ENCODE data around the gene EYA2. TPM values are rescaled to one million over a fixed set of nuclear protein-coding genes. Genes with fewer than 3 reads are reported as not detected.

The EYA2 gene
- total RNA-seq, 1 donor from 2014 or later: 15.4 TPM

GRCh38 chr20:47008842-47009518 is 114.3 kb downstream of the EYA2 start:
- no peak for TF ChIP-seq CTCF (IDR thresholded peaks at IDR 0.05)
- Histone ChIP-seq H3K4me1 (no peaks in the 10 kb centered on the region), H3K27me3 (no peaks in the 10 kb centered on the region), H3K9me3 (no peaks in the 10 kb centered on the region), H3K27ac (no peak overlapping the region), H3K36me3 (no peaks in the 10 kb centered on the region), H3K4me3 (no peak overlapping the region)
- intact Hi-C loops (cut with DNase I): no loop called here
- DNase-seq (ENCODE audit: low spot score in 2 of 2): no peak

GRCh38 chr20:47009784-47010183 is 115.1 kb downstream of the EYA2 start:
- DNase-seq (ENCODE audit: low spot score in 2 of 2): no peak
- Histone ChIP-seq H3K27ac (no peak overlapping the region), H3K36me3 (no peaks in the 10 kb centered on the region), H3K9me3 (no peaks in the 10 kb centered on the region), H3K4me1 (no peaks in the 10 kb centered on the region), H3K27me3 (no peaks in the 10 kb centered on the region), H3K4me3 (no peak overlapping the region)
- no peak for TF ChIP-seq CTCF (IDR thresholded peaks at IDR 0.05)
- intact Hi-C loops (cut with DNase I): no loop called here

DNA sequence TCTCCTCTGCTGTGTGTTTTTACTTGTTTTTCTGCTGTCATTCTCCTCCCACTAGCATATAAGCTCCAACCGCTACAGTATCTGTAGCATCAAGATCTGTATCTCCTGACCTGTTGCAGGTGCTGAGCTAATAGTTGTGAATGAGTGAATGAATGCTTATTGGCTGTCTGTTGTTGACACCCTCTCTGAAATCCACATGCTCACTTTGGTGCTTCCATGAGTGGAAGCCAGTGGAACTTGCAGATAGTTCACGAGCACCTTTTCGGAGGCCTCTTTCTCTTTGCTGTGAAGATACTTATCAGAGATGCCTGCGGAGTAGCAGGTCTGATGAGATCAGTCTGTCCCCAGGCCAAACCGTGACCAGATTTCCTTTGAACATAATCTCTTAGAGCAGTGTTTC is 117.3 kb downstream of the EYA2 start:
- Histone ChIP-seq H3K27ac (no peak overlapping the region), H3K4me3 (no peak overlapping the region)
- intact Hi-C loops (cut with DNase I): no loop called here

DNA sequence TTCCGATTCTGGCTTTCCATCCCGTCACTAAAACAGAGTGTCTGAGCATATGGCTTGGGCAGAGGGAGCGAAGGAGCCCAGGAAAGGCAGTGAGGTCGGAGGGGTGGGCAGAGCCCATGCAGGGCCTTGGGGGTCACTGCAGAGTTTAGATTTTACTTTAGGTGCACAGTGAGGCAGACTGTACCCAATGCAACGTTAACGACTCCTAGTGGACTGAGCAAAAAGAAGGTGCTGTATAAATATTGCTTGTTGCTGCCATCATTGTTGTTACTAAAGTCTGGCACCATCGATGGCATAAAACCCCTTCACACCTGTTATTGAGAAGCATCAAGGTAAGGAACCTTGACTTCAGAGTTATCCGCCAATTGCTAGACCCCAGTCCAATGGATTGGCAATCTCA is 119.0 kb downstream of the EYA2 start:
- TF ChIP-seq CTCF (IDR thresholded peaks at IDR 0.05): no peak
- no peak for DNase-seq (ENCODE audit: low spot score in 2 of 2)
- Histone ChIP-seq H3K36me3 (no peaks in the 10 kb centered on the region), H3K27ac (no peak overlapping the region), H3K4me1 (no peaks in the 10 kb centered on the region), H3K27me3 (no peaks in the 10 kb centered on the region), H3K9me3 (no peaks in the 10 kb centered on the region), H3K4me3 (no peak overlapping the region)
- intact Hi-C loops (cut with DNase I): no loop called here

More for the DNA sequence above, 117.3 kb downstream of the EYA2 start:
- Histone ChIP-seq H3K36me3 (no peaks in the 10 kb centered on the region), H3K9me3 (no peaks in the 10 kb centered on the region), H3K4me1 (no peaks in the 10 kb centered on the region), H3K27me3 (no peaks in the 10 kb centered on the region)
- TF ChIP-seq CTCF (IDR thresholded peaks at IDR 0.05): no peak
- DNase-seq (ENCODE audit: low spot score in 2 of 2): no peak

DNA sequence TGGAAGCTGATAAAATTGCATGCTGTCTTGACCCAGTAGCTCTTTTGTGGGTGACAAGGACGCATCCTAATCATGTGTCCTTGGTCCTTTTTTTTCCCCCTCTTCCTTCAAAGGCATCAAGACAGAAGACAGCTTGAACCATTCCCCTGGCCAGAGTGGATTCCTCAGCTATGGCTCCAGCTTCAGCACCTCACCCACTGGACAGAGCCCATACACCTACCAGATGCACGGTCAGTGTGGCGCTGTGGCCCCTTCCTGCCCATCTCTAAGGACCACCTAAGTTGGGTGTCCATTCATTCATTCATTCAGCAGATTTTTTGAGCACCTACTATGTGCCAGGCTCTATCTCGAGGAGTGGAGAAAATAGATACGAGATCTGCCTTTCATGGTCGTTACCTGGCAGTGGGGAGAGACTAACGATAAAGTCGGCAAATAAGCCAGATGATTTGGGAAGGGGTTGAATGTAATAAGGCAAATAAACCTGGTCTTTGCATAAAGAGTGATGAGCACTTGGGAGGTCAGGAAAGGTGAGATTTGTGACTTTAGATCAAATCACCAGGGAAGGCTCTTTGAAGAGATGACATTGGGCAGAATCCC is 121.5 kb downstream of the EYA2 start:
- Histone ChIP-seq H3K36me3 (no peaks in the 10 kb centered on the region), H3K27ac (no peak overlapping the region), H3K4me1 (no peaks in the 10 kb centered on the region), H3K4me3 (no peak overlapping the region), H3K27me3 (no peaks in the 10 kb centered on the region), H3K9me3 (no peaks in the 10 kb centered on the region)
- intact Hi-C loops (cut with DNase I): no loop called here
- no peak for TF ChIP-seq CTCF (IDR thresholded peaks at IDR 0.05)
- no peak for DNase-seq (ENCODE audit: low spot score in 2 of 2)
